HG02642 (cell line): ENCODE results near the gene BTBD9.

Experiments
- ATAC-seq: cut with Tn5 transposase; IDR thresholded peaks from one replicate; pipeline ENCODE4 v1.9.1; 2021; ENCODE audit warnings: mild to moderate bottlenecking; ENCODE audit not compliant: unreplicated experiment, poor library complexity

BTBD9 gene

DNA sequence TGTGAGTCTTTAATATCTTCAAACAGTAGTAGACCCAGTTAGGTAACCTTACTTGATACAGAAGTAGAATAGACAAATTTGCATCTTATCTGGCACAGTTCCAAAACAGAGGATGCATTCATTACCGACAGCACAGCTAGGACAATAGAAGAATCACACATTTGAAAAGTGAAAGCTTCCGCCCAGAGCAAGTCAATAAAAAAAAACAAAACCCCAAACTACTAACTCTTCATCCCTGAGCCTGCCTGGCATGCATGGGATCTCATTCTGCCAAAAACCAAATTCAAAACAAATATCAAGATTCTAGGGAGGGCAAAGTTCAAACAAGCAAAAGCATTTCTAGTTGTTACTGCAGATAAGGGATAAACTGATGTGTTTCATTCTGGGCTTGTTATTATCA lies 235.4 kb downstream of the BTBD9 start:
- no peak for ATAC-seq

DNA sequence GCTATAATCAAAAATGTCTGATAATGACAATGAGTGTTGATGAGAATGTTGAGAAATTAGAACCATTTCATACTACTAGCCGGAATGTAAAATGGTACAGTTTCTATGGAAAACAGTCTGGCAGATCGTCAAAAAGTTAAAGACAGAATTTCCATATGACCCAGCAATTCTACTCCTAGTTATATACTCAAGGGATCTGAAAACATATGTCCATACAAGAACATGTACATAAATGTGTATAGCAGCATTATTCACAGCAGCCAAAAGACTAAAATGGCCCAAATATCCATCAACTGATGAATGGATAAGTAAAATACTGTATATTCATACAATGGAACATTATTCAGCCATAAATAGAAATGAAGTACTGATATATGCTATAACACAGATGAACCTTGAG lies 236.2 kb downstream of the BTBD9 start:
- ATAC-seq = no peak

DNA sequence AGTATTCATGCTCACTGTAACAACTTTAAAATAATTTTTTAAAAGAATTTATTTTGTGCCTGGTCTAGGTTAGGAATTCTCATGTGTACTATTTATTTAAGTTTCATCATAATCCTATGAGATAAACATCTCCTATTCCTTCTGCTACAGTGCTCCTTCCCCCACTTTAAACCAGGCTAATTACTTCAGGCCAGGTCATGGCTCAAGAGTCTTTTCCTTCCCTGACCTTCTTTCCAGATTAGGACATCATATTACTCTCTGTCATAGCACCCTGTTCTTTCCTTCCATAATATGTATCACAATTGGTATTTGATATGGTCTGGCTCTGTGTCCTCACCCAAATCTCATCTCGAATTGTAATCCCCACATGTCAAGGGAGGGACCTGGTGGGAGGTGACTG lies 239.0 kb downstream of the BTBD9 start:
- ATAC-seq = no peak

DNA sequence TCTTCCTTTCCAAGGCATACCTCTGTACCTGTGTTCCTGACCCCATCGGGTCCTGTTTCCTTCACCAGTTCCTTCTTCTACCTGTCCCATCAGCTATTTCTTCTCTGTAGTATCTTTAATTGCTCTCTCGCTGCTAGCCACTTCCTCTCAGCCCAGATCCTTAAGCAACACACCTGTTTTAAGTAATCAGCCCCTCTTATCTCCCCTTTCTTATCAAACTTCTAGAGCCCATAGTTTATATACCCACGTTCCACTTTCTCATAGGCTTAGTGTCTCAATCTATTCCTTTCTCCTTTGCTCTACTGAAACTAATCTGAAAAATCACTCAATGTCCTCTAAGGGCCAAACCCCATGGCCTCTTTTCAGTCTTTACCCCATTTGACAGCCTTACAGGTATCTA lies 239.6 kb downstream of the BTBD9 start:
- no peak for ATAC-seq

DNA sequence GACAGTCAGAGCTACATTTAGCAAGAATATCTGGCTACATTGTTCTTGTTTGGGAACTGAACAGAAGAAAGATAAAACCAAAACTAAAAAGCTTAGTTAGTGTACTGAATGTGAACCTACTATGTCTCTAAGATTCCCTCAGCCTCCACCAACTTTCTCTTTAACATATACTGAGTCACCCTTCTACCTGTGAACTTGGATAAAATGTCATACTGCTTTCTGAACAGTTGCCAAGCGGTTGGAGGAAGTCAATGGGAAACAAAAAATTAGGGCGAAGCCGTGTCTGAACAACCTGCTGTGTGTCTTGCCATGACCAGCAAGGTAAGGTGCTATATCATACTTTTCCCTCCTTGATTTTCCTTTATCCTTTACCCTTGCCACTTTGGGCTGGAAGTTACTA lies 243.5 kb downstream of the BTBD9 start:
- ATAC-seq = no peak

DNA sequence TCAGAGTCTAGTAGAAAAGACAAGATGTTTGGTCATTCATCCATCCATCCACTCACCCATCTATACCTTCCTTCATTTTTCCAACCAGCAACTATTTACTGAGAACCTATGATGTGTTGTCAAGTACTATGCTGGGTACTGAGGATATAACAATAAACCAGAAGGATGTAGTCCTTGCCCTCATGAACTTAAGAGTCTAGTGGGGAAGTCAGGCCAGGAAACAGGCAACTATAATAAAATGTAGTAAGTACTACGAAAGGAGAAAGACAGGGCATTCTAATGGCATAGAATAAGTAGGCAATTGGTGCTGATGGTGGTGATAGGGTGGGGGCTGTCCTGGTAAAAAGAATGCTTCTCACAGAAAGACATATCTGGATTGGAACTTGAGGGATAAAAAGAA lies 245.7 kb downstream of the BTBD9 start:
- ATAC-seq = no peak

DNA sequence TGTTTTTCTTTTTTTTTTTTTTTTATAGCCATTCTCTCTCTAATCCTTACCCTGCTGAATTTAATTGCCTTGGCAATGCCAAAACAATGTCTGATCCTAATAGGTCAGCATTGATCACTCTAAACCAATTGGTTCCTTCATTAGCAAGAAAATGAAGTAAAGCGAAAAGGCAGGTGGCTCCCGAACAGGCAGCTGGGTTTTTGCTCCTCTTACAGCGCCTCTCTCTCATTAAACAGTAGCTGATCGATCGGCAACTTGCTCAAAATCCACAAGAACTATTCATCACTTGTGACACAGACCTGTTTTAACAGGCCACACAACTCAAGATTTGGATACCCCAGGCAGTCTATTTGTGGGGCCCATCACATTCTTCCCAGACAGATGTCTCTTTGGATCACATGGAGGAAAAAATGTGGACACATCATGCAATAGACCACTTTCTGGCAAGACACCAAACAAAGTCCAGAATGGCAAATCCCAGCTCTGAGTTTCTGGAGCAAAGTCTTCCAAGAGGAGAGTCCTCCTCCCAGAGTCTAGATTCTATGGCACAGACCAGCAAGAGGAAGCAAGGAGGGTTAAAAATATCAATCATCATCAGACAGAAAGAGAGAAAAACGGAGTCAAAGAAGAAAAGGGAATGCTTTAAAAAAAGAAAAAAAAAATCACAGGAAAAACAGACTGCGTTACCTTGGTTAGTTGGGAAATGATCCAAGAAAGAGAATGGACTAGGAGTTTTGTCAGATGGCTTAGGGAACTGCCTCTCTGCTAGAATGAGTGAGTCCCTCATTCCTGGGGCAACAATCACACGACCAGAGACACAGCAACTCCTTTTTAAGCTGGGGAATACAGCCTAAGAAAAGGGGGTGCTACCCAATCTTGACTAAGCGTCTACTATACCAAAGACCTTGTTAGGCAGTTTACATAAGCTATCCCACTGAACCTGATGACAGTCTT lies 247.8 kb downstream of the BTBD9 start:
- no peak for ATAC-seq

DNA sequence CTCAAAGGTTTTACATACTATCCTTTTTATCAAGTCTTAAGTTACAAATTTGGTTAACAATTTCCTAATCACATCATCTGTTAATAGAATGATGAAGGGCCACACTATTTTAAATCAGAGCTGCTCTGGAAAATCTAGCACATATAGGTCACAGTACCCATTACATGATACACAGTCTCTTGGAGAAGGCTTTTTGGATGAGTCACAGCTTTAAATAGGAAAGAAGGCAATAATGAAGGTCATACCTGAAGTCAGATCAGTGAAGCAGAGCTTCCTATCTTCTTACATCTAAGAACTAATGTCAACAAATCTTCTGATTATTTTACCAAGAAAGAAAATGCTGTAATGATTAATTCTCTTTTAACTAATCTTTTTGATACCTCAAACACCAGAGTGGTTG lies 248.5 kb downstream of the BTBD9 start:
- ATAC-seq = no peak

DNA sequence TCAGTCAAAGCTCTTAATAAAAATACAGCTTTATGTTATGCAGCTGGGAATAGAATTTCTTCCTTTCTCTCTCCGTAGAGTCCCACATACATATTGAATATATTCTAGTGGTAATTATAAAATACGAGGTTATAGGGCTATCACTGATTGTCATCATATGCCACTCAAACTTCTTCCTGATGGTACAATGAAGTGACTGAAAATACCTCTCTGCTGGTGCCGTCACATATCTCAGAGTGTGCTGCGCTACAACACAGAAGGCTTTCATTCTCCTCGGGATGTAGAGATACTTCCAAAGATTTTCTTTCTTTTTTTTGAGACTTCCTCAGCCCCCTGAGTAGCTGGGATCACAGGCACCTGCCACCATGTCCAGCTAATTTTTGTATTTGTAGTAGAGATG lies 249.9 kb downstream of the BTBD9 start:
- ATAC-seq = no peak

DNA sequence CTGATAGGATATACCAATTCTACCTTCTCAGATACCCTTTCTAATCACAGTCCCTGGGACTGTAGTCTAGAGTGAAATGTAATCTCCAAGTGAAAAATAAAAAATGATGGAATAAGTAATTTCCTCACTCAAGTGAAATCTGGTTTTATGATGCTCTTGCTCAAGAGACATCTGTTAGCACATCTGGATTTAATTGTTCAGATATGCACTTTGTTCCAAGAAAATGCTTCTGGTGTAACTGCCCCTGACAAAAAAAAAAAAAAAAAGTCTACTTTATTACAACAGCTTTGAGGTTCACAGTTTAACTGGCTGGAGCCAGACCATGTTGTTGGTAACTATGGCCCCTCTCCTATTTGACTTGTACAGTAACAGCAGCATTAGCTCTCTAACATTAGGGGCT lies 251.8 kb downstream of the BTBD9 start:
- no peak for ATAC-seq

DNA sequence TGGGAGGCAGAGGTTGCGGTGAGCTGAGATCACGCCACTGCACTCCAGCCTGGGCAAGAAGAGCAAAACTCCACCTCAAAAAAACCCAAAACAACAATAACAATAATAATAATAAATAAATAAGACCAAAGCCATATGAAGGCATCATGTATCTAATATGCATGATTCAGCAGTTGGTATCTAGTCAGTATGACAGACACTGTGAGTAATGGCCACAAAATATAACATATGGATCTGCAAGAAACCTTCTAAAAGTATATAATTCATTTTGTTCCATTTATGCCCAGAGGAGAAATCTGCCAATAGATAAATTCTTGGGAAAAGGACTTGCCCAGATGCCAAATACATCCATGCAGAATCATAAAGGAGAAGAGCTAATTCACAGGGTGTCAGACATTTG lies 252.3 kb downstream of the BTBD9 start:
- ATAC-seq = no peak

DNA sequence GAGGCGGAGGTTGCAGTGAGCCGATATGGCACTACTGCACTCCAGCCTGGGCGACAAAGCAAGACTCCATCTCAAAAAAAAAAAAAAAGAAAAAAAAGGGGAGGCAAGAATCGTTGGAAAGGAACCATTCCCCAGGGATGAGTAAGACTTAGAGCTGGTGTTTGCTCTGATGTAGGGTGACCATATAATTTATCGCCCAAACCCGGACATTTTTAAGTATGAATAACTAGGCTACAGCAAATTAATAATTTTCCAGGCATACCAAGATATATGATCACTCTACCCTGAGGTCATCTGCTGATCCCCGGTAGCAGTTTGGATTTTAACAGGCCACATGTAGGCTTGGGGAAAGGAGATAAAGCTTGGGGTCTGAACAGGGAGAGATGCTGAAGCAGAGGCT lies 260.9 kb downstream of the BTBD9 start:
- no peak for ATAC-seq

DNA sequence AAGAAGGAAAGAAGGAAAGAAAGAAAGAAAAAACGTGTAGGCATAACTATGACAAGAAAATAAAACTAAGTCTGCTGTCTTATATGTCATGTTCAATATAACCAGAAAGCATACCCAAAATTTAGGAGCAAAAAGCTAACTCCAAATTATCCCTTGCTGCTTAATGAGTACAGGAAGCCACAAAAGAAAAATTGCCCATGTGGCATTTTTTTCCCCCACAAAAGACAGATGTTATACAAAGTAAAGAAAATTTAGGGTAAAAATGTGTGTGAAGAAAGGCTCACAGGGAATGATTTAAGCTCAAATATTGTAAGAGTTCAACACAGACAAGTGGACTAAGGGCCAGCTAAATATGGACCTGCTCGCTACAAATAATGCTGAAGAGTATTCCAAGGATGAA lies 263.8 kb downstream of the BTBD9 start:
- no peak for ATAC-seq

DNA sequence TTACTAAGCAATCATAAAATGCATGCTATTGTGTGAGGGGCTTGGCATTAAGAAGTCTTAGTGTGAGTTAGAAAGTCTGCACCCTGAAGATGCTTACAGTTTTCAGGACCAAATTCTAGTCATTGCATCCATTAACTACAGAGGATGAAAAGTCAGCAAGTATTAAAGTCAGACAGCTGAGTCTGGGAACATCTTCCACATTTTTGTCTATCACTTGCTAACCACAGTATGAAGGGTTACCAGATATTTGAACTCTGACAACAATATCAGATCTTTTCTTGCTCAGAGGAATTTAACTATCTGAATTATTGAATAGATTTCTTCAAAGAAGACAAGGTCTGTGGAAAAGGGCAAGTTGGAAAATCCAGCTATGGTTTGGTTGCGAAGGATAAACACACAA lies 264.4 kb downstream of the BTBD9 start:
- no peak for ATAC-seq

DNA sequence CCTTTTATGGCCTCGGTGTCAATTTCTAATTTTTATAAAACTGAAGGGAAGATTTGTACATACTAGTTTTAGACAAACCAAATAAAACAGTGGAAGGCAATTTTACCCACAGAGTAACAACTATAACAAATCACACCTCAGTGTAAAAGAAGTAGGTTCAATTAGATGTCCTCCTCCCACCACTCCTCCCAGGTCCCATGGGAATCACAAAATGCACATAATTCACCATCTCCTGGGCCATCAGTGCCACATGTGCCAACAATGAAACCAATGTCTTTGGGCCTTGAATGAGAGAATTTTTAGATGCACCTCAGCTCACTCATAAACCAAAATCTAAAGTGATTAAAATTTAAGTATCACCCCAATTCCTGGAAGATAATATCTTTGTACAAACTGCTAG lies 267.8 kb downstream of the BTBD9 start:
- no peak for ATAC-seq

DNA sequence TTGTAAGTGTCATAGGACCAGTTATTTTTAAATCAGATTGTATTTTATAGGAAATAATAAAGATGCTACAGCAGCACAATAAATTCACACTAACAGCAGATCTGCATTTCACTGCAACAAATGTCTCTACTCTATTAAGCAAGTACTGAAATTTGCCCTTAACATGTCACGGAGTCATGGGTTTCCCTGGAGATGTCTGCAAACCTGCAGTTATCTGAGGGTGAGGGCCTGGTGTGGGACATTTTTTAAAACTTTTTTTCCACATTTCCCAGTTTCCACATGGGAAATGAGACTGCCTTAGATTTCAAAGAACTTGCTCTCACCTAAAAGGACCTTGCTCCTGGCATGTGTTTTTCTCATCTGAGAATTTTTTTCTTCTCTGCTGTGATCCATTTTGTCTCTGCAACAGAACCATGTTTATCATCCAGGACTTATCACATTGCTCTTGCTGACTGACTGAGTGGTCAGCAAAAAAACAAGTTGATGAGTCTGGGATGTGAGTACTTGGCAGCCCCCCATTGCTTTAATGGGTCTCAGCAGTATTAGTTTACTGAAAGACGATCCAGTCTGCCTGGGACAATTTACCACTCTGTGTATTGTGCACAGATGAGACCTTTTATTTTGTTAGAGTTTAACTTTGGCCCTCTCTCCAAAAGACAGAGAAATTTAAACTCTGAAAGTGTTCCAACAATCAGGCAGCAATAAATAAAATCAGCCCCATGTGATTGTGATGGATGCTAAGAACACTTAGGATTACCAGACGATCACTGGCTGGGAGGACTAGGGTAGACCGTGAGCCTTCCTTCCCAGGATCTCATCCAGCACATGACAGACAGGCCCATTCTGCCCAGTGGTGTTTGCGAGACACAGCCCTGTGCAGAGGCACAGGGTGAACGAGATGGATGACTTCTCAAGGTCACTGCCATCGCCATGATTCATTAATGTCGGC lies 268.8 kb downstream of the BTBD9 start:
- ATAC-seq = no peak

DNA sequence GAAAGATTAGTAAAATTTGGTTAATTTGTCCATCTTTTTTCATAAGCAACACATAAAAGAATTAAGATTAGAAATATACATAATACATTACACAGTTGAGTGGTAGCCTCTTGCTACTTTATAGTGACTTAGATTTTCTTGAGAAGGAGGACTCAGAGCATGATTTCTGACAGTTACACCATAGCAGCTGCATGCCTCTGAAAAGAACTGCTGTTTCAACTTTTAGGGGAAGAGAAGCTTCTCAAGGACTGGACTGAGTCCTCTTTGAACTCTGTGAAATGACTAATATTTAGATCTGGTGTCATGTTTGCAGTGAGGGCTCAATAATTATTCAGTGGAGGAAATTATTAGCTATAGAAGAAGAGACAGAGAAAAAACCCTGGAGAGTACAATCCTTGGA lies 272.5 kb downstream of the BTBD9 start:
- no peak for ATAC-seq

DNA sequence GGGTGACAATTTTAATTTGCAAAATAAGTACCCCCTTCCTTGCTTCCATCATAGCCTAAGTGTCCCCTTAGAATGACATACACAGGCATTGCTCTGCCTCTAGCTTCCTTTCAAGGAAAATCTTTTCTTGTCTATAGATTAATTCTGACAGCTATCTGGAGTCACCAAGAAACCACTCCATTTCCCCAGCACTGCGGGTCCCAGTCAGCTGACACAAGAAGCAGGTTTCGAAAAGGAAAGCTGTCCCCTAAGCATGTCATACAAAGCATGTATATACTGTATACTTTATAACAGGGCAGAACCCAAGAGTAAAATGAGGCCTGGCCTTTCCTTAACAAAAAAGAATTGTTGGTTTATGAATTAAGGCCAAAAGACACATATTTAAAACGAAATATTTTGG lies 273.5 kb downstream of the BTBD9 start:
- ATAC-seq = no peak

DNA sequence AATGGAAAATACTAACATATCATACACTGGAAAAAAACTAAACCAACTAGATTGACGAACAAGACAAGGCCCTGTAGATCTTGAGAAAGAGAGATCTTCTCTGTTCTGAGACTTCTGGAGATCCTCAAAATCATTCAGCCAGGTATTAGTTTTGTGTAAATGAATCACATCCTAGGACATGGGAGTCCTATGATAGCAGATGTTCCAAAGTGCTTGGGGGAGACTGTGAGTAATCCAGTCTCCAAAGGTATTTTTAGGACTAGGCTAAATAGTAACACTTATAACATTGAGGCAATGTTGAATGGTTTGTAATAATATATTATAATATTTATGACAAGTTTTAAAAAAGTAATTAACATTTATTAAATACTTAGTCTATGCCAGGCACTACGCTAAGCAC lies 275.0 kb downstream of the BTBD9 start:
- ATAC-seq = no peak

DNA sequence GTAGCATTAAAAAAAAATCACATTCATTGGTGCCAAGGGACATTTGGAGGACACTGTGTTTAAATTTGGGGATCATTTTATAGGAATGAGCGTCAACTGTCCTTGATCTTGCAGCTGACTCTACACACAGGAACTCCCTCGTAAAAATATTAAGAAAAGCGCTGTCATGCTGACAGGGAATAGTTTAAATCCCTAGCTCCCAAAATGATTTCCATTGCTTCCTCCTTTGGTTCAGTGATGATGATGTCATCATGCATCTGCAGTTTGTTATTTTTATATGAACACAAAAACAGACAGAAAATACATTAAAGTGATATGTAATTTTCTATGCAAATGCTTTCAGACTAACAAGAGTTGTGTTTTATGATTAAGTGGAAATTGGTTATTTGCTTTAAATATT lies 275.6 kb downstream of the BTBD9 start:
- ATAC-seq = no peak

DNA sequence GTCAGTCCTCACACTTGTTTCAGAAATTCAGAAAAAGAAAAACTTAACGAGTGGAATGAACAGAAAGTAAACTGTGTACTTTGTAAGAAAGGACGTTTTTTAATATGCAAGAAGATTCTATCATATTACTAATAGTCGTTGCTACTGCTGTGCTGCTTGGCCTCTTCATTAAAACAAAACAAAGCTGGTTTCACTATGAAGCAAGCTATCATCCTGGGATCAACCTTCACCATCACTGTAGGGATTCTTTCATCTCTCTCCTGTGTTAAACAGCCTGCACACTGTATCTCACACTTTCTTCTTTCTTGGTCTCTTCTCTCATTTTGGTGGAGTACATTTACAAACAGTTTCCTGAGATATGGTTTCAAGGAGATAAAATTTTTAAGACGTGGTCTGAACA lies 284.2 kb downstream of the BTBD9 start:
- ATAC-seq = no peak
